BJ (cell line): ENCODE results near the gene DRGX. TPM values are rescaled to one million over a fixed set of nuclear protein-coding genes. Genes with fewer than 3 reads are reported as not detected.

ENCODE experiments used
- CTCF ChIA-PET: fragments of 350-600 bp; formaldehyde crosslinking; extraction: SDS; loops from one replicate; lab custom pipeline; 2021; ENCODE audit warnings: antibody characterized with exemption, inconsistent platforms; lab: Yijun Ruan, JAX
- POLR2A ChIA-PET: fragments of 300-600 bp; sonication (Branson Sonifier 250); formaldehyde crosslinking; extraction: SDS; loops from one replicate; lab custom pipeline; 2021; ENCODE audit warnings: antibody characterized with exemption; lab: Charles Lee
- DNase-seq: peaks from one replicate; pipeline ENCODE4 v3.0.0-alpha.2; 2011; ENCODE audit warnings: low read depth
- H3K27me3 ChIP-seq: 2 replicates; pipeline ENCODE4 v1.6.0; 2011; ENCODE audit warnings: low read length; ENCODE audit not compliant: control insufficient read depth, insufficient read depth
- H3K36me3 ChIP-seq: 2 replicates; pipeline ENCODE4 v1.5.1; 2011; ENCODE audit warnings: low read length; ENCODE audit not compliant: control insufficient read depth, insufficient read depth
- H3K4me3 ChIP-seq: 2 replicates; pipeline ENCODE4 v1.5.1; 2011; ENCODE audit warnings: low read depth, mild to moderate bottlenecking, control low read depth, low read length
- polyA plus RNA-seq: library from polyadenylated mRNA; depleted of rRNA; stranded (reverse); fragments of >200 nt; gene quantifications from 2 replicates; pipeline ENCODE4 v1.2.3, GENCODE V29; 2011
- TF ChIP-seq, protein P1 (sequence below): IDR thresholded peaks from 2 replicates; pipeline ENCODE4 v1.5.1; 2011; ENCODE audit warnings: low read depth, mild to moderate bottlenecking, control low read depth, inconsistent platforms, low read length, moderate library complexity; ENCODE audit not compliant: insufficient read depth

Gene DRGX
- polyA plus RNA-seq, 1 experiment, result 0.06 TPM

DNA sequence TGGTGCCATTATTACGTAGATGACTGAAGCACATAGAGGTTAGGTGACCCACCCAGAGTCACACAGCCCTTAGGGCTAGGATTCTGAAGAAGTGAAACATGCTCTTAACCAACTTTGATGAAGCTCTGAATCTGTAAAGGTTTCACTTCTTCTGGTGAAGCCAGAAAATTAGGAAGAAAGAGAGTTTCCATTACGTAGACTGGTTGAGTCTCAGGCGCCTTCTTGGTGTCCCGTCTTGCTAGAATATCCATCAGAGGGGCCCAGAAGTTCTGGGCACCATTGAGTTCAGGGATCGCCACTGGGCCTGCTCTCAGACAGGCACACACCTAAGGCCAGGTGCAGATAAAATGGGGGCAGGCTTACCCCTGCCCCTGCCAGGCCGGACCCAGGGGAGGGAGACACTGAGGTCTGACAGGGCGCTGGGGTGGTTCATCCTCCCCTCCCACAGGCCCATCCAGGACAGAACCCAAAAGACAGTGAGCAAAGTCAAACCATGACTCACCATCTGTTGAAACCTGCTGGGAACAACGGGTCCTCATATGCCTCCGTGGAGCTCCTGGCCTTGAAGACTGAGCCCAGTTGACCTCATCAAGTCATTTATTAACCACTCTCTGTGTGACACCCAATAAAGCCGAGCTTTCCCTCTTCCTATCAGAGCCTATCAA, 33.2 kb downstream of the DRGX start:
- TF ChIP-seq, protein P1, sequence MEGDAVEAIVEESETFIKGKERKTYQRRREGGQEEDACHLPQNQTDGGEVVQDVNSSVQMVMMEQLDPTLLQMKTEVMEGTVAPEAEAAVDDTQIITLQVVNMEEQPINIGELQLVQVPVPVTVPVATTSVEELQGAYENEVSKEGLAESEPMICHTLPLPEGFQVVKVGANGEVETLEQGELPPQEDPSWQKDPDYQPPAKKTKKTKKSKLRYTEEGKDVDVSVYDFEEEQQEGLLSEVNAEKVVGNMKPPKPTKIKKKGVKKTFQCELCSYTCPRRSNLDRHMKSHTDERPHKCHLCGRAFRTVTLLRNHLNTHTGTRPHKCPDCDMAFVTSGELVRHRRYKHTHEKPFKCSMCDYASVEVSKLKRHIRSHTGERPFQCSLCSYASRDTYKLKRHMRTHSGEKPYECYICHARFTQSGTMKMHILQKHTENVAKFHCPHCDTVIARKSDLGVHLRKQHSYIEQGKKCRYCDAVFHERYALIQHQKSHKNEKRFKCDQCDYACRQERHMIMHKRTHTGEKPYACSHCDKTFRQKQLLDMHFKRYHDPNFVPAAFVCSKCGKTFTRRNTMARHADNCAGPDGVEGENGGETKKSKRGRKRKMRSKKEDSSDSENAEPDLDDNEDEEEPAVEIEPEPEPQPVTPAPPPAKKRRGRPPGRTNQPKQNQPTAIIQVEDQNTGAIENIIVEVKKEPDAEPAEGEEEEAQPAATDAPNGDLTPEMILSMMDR, result no peak
- ChIA-PET POLR2A (interaction anchor here (0.5 kb wide), 1 partner anchor 707 kb away, joined by 4 read pairs; no protein-coding TSS in a partner anchor), CTCF (interaction anchor here (1.0 kb wide), 1 partner anchor 704 kb away, joined by 3 read pairs; no protein-coding TSS in a partner anchor)
- H3K36me3 ChIP-seq, result no peaks in the 10 kb centered on the region
- H3K4me3 ChIP-seq, result no peak overlapping the region
- no peaks in the 10 kb centered on the region; the same call in 1 of the 2 replicates for H3K27me3 ChIP-seq
- no peak for DNase-seq

DNA sequence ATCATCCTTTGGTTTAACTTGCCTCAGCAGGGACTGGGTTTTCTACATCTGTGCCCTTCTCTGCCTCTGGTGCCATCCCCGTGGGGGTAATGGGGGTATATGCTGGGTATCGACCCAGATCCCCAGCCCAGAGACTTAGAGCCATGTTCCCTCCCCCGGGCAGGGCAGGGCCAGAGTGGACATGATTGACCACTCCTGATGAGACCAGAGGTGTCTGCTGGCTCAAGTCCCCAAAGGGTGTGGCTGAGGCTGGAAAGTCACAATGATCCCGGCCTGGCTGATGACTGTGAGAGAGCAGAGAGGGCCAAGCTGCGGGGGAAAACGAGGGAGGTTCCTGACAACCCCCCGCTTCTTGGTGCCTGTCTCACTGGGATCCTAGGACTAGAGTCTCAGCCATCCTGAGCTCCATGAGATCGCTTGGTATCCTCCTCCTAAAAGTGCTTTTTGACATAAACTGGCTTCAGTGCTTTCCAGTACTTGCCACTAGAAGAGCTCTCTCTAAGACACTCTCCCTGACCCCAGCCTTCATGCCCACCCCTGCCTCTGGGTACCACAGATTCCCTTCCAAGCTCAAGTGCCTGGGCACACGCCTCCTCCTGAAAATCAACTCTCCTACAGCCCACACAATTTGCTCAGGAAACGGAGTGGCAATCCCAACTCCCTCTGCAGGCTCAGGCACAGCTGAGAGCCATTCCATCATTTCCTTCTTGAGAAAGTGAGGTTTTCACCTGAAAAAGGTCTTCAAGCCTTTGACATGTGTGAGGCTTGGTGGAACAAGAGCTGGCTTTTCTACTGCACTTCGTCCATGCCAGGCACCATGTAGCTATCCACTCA, 33.9 kb downstream of the DRGX start:
- TF ChIP-seq, protein P1, result no peak
- POLR2A ChIA-PET, result interaction anchor here (0.5 kb wide), 1 partner anchor 706 kb away, joined by 4 read pairs; no protein-coding TSS in a partner anchor
- Histone ChIP-seq H3K4me3 (no peak overlapping the region), H3K36me3 (no peaks in the 10 kb centered on the region), H3K27me3 (no peaks in the 10 kb centered on the region; the same call in 1 of the 2 replicates)
- CTCF ChIA-PET, result interaction anchor here (0.7 to 1.0 kb wide), 2 partner anchors 485 to 704 kb away, joined by 3 read pairs; no protein-coding TSS in a partner anchor
- no peak for DNase-seq

DNA sequence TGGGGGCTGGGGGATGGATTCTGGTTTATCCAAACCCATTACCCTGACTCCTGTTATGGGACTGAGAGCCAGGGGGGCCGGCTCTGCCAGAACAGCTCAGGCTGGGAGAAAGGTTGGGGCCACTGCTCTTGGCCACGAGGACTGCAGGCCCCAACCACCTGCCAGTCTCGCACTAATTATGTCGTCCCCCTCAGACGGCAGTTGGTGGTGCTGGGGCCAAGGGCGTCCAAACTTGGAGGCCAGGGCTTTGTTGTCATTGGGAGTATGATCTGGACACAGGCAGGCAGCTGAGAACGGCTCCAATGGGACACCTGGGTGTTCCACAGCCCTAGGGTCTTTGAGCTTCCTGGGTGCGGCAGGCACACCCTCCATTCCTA, 34.7 kb downstream of the DRGX start:
- TF ChIP-seq, protein P1, result no peak
- POLR2A ChIA-PET, result no interaction called here
- CTCF ChIA-PET, result interaction anchor here (0.7 kb wide), 1 partner anchor 484 kb away, joined by 3 read pairs; no protein-coding TSS in a partner anchor
- H3K4me3 ChIP-seq, result no peak overlapping the region
- no peak for DNase-seq
- H3K27me3 ChIP-seq, result no peaks in the 10 kb centered on the region; the same call in 1 of the 2 replicates
- no peaks in the 10 kb centered on the region for H3K36me3 ChIP-seq

DNA sequence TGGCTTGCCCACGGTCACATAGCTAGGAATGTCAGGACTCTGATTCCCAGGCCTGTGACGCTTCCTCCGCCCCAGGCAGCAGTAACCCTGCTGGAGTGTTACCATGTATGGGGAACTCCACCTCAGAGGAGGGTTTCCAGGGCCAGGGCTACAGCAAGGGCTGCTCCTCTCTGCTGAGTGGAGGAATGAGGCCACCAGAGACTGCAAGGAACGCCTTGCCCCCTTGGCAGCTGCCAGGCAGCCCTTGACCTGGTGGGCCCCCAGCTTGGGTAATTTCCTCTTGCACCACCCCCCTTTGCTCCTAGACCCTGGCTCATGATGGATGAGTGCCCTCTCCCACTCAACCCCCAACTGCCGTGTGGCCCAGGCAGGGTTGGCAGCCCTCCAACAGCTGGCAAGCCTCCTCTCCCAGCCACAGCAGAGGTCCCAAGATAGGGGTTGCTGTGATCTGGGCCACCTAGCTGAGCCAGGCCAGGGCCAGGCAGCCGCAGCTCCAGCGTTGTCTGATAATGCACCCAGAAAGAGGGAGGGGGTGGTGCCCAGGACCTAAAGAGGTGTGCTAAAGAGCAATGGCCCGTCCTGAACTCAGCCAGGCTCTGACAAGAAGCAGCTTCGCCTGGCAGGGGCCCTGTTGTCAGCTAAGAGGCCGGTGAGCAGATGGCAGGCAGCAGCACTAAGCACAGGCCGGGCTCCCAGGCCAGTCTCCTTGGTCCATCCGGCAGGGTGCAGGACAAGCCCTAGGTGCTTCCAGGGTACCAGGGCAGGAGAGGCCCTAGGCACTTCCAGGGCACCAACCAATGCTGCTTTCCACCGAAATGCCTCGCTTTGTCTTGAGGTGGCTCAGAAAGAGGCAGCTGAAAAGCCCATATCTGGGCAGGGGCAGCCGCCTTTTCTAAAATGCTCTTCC, 35.4 kb downstream of the DRGX start:
- ChIA-PET CTCF (no interaction called here), POLR2A (no interaction called here)
- TF ChIP-seq, protein P1, result no peak
- H3K27me3 ChIP-seq, result no peaks in the 10 kb centered on the region; the same call in 1 of the 2 replicates
- H3K4me3 ChIP-seq, result no peak overlapping the region
- H3K36me3 ChIP-seq, result no peaks in the 10 kb centered on the region
- DNase-seq, result no peak
